Gastroesophageal sphincter (tissue), 3 donors: ENCODE results near the gene MTCL1.

Experiments
- EP300 ChIP-seq: sonication (generic); formaldehyde crosslinking; IDR thresholded peaks from one replicate; pipeline ENCODE4 v1.6.1; 2017; ENCODE audit warnings: antibody characterized with exemption, mild to moderate bottlenecking
- POLR2A ChIP-seq, 2 donors: fragments of 450-650 bp; IDR thresholded peaks; one replicate each; pipeline ENCODE4 v1.6.1; 2017; ENCODE audit warnings: antibody characterized with exemption in 2 of 2, mild to moderate bottlenecking in 2 of 2, moderate library complexity in 1 of 2
- POLR2AphosphoS5 ChIP-seq: sonication (generic); formaldehyde crosslinking; IDR thresholded peaks from one replicate; pipeline ENCODE4 v1.6.1; 2017; ENCODE audit warnings: antibody characterized with exemption
- TF ChIP-seq, protein P1 (sequence below), 4 experiments: fragments of 200-600 bp in 2 of 4; fragments of 450-650 bp in 2 of 4; sonication (generic) in 1 of 4; IDR thresholded peaks; one replicate each; pipeline ENCODE4 v1.5.1; 2017 to 2019; ENCODE audit warnings: antibody characterized with exemption in 4 of 4, mild to moderate bottlenecking in 2 of 4, moderate library complexity in 2 of 4

DNA sequence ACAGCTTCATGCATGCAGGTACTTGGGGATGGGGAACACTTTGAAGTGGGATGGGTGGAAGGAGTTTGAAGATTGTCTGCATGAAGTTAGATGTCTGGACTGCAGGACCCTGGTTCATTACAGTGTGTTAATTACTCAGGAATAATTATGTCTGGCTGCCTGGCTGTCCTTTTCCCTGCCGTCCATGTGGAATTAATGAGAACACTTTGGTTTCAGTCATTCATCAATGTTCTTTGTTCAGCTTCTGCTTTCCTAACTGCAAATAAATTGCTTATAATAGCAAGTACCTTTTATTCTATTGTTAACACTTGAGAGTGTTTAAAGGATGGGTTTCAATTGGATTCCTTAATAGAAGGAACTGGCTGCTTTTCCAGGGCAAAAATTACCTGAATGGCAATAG lies 35.8 kb downstream of the MTCL1 start:
- TF ChIP-seq POLR2A (IDR thresholded peaks at IDR 0.05) (no peak), EP300 (no peak), POLR2AphosphoS5 (no peak)
- TF ChIP-seq, protein P1, sequence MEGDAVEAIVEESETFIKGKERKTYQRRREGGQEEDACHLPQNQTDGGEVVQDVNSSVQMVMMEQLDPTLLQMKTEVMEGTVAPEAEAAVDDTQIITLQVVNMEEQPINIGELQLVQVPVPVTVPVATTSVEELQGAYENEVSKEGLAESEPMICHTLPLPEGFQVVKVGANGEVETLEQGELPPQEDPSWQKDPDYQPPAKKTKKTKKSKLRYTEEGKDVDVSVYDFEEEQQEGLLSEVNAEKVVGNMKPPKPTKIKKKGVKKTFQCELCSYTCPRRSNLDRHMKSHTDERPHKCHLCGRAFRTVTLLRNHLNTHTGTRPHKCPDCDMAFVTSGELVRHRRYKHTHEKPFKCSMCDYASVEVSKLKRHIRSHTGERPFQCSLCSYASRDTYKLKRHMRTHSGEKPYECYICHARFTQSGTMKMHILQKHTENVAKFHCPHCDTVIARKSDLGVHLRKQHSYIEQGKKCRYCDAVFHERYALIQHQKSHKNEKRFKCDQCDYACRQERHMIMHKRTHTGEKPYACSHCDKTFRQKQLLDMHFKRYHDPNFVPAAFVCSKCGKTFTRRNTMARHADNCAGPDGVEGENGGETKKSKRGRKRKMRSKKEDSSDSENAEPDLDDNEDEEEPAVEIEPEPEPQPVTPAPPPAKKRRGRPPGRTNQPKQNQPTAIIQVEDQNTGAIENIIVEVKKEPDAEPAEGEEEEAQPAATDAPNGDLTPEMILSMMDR (IDR thresholded peaks at IDR 0.05) = no peak
